K562 (cell line): ENCODE measurements around the gene HLA-DRB1. TPM values are rescaled to one million over a fixed set of nuclear protein-coding genes. Genes with fewer than 3 reads are reported as not detected.

ENCODE experiments used
- ATAC-seq: fragments of 200-7000 bp; cut with Tn5 transposase; 3 replicates; pipeline ENCODE4 v1.9.1; 2020; ENCODE audit warnings: moderate library complexity
- BruUV-seq: library from RNA; stranded (reverse); fragments of 400-500 nt; replicated peaks from 2 replicates; lab custom pipeline; 2021; lab: Mats Ljungman, UMichigan
- CTCF ChIA-PET: fragments of 300-600 bp; formaldehyde crosslinking; extraction: SDS; loops from one replicate; lab custom pipeline; 2021; ENCODE audit warnings: low intra/inter-chr PET ratio; lab: Yijun Ruan, JAX
- POLR2A ChIA-PET: fragments of 300-600, 350-650 bp; sonication (Branson Sonifier 250); formaldehyde crosslinking; extraction: SDS; loops from one replicate; lab custom pipeline; 2021; ENCODE audit warnings: antibody characterized with exemption, inconsistent platforms; lab: Yijun Ruan, JAX
- DNase-seq, 4 experiments: peaks; one replicate each; pipeline versions ENCODE4 v3.0.0 to v3.0.0-alpha.2; 2011 to 2018; ENCODE audit warnings: low spot score in 3 of 4, mixed read lengths in 3 of 4; ENCODE audit errors: extremely low read depth in 1 of 4
- FAIRE-seq: peaks from 2 replicates; lab custom pipeline; 2011; peaks lifted over from hg19 to GRCh38; lab: Jason Lieb, UNC
- H2AFZ ChIP-seq: 2 replicates; pipeline ENCODE4 v1.6.0; 2011; ENCODE audit warnings: low read depth, low read length, control low read depth, inconsistent platforms
- H3K27ac ChIP-seq: fragments of 200-600 bp; 3 replicates; pipeline ENCODE4 v1.8.0; 2011; ENCODE audit warnings: low read depth, mild to moderate bottlenecking, control low read depth, inconsistent platforms, low read length, moderate library complexity, mixed read lengths; ENCODE audit errors: extremely low read depth
- H3K27me3 ChIP-seq, 2 experiments: fragments of 300-600 bp in 1 of 2; 2 replicates in 1 of 2; 3 replicates in 1 of 2; pipeline versions ENCODE4 v1.6.0 to v1.8.0; 2011; ENCODE audit warnings: inconsistent platforms in 2 of 2, low read length in 2 of 2, mild to moderate bottlenecking in 1 of 2, mixed read lengths in 1 of 2, moderate library complexity in 1 of 2; ENCODE audit not compliant: control insufficient read depth in 2 of 2, insufficient read depth in 2 of 2
- H3K36me3 ChIP-seq: fragments of 300-600 bp; 3 replicates; pipeline ENCODE4 v1.8.0; 2011; ENCODE audit warnings: mild to moderate bottlenecking, low read length, inconsistent platforms; ENCODE audit not compliant: control insufficient read depth, insufficient read depth
- H3K4me1 ChIP-seq, 2 experiments: fragments of 200-600 bp in 1 of 2; replicated peaks in 1 of 2; 2 replicates in 1 of 2; 3 replicates in 1 of 2; pipeline versions ENCODE4 v1.5.1 to v1.8.0; 2011; ENCODE audit warnings: inconsistent platforms in 2 of 2, low read length in 2 of 2, mild to moderate bottlenecking in 1 of 2, mixed read lengths in 1 of 2, moderate library complexity in 1 of 2; ENCODE audit not compliant: control insufficient read depth in 2 of 2, insufficient read depth in 2 of 2
- H3K4me2 ChIP-seq: 2 replicates; pipeline ENCODE4 v1.6.1; 2011; ENCODE audit warnings: low read length, control low read depth, inconsistent platforms, mixed read lengths; ENCODE audit not compliant: insufficient read depth
- H3K4me3 ChIP-seq: fragments of 200-600 bp; sonication (generic), shearing (Covaris generic); 2 replicates; pipeline ENCODE4 v1.5.1; 2016; ENCODE audit warnings: control low read depth, inconsistent platforms
- H3K79me2 ChIP-seq: fragments of 200-600 bp; 3 replicates; pipeline ENCODE4 v1.8.0; 2011; ENCODE audit warnings: low read length, inconsistent platforms; ENCODE audit not compliant: control insufficient read depth, insufficient read depth
- H3K9ac ChIP-seq, 2 experiments: 2 replicates each; pipeline versions ENCODE4 v1.6.0 to v1.6.1; 2011; ENCODE audit warnings: low read depth in 2 of 2, low read length in 2 of 2, control low read depth in 1 of 2, inconsistent platforms in 1 of 2, mild to moderate bottlenecking in 1 of 2, mixed read lengths in 1 of 2; ENCODE audit not compliant: insufficient read depth in 1 of 2
- H3K9me1 ChIP-seq: one replicate; pipeline ENCODE4 v1.6.0; 2011; ENCODE audit warnings: inconsistent platforms, mild to moderate bottlenecking, low read length, moderate library complexity; ENCODE audit not compliant: control insufficient read depth, insufficient read depth
- H3K9me3 ChIP-seq: replicated peaks from 2 replicates; pipeline ENCODE4 v1.5.1; 2011; ENCODE audit warnings: low read depth, low read length, inconsistent platforms; ENCODE audit not compliant: control insufficient read depth, insufficient read depth
- H4K20me1 ChIP-seq: replicated peaks from 2 replicates; pipeline ENCODE4 v1.6.1; 2011; ENCODE audit warnings: low read length, inconsistent platforms, mixed read lengths; ENCODE audit not compliant: control insufficient read depth, insufficient read depth
- ARID1B ChIP-seq: fragments of 450-650 bp; IDR thresholded peaks from 2 replicates; pipeline ENCODE4 v1.6.1; 2016; ENCODE audit warnings: antibody characterized with exemption, mild to moderate bottlenecking, inconsistent platforms
- ATF7 ChIP-seq: fragments of 450-650 bp; IDR thresholded peaks from 2 replicates; pipeline ENCODE4 v1.7.1; 2014; ENCODE audit warnings: mild to moderate bottlenecking, moderate library complexity
- MCM3 ChIP-seq: fragments of 450-650 bp; IDR thresholded peaks from 2 replicates; pipeline ENCODE4 v1.6.1; 2016
- MTA1 ChIP-seq: fragments of 450-650 bp; IDR thresholded peaks from 2 replicates; pipeline ENCODE4 v1.6.1; 2017; ENCODE audit warnings: borderline replicate concordance
- NFRKB ChIP-seq: fragments of 450-650 bp; IDR thresholded peaks from 2 replicates; pipeline ENCODE4 v1.6.1; 2016; ENCODE audit warnings: low read depth
- OTX1 ChIP-seq: fragments of 450-650 bp; formaldehyde crosslinking; IDR thresholded peaks from 2 replicates; pipeline ENCODE4 v1.4.0; 2022; ENCODE audit warnings: mild to moderate bottlenecking
- RBFOX2 ChIP-seq: fragments of 200-400 bp; formaldehyde crosslinking; IDR thresholded peaks from 2 replicates; pipeline ENCODE4 v1.6.1; 2017; ENCODE audit warnings: low read depth, mild to moderate bottlenecking, low read length, moderate library complexity
- SAFB ChIP-seq: fragments of 200-400 bp; formaldehyde crosslinking; IDR thresholded peaks from 2 replicates; pipeline ENCODE4 v1.6.1; 2017; ENCODE audit warnings: low read depth, low read length, borderline replicate concordance
- SREBF2 ChIP-seq: sonication (generic); formaldehyde crosslinking; IDR thresholded peaks from 2 replicates; pipeline ENCODE4 v1.4.0; 2020; ENCODE audit warnings: mild to moderate bottlenecking, missing genetic modification reagents
- ZNF224 ChIP-seq: sonication (generic); formaldehyde crosslinking; IDR thresholded peaks from 2 replicates; pipeline ENCODE4 v1.8.0; 2022; ENCODE audit warnings: mild to moderate bottlenecking, missing genetic modification reagents
- ZNF76 ChIP-seq: fragments of 250-450 bp; sonication (Bioruptor Pico); IDR thresholded peaks from 2 replicates; pipeline ENCODE4 v1.4.0; 2020; ENCODE audit warnings: mild to moderate bottlenecking, moderate library complexity, borderline replicate concordance
- WGBS: fragments of 100-300 bp; shearing (Covaris generic); methylation state at CpG from one replicate; pipeline ENCODE4 v1.1.6; 2016; ENCODE audit warnings: low coverage, mixed read lengths; ENCODE audit not compliant: insufficient coverage; ENCODE audit errors: missing lambda C conversion rate; 5-methylcytosine and 5-hydroxymethylcytosine counted together
- in situ Hi-C: fragments of 300-500 bp; cut with MboI; formaldehyde crosslinking; loops from 4 replicates; pipeline ENCODE4 v1.15.0; 2018; ENCODE audit warnings: inconsistent platforms, mixed read lengths
- intact Hi-C: fragments of 100-400 bp; cut with micrococcal nuclease; formaldehyde crosslinking; loops from 2 replicates; pipeline ENCODE4 v1.14.2; 2022
- polyA plus RNA-seq, 8 experiments: library from polyadenylated mRNA; depleted of rRNA in 4 of 8; stranded (reverse) in 5 of 8; unstranded in 3 of 8; fragments of >200 nt; fragmentation: Nextera tagmentation in 2 of 8; fragmentation: Illumina TruSeq in 1 of 8; extraction: Ambion mirVana in 2 of 8; extraction: Trizol in 1 of 8; gene quantifications; 2 replicates each; pipeline versions ENCODE4 v1.2.1 to v1.2.3, GENCODE V29; 2011 to 2014; ENCODE audit warnings: inconsistent platforms in 1 of 8, missing spikeins in 1 of 8
- total RNA-seq, 7 experiments: library from RNA; depleted of rRNA in 6 of 7; stranded (reverse); fragments of >200 nt in 6 of 7; fragmentation: Illumina TruSeq in 2 of 7; extraction: Trizol in 2 of 7; gene quantifications; 2 replicates each; pipeline versions ENCODE4 v1.2.1 to v1.2.3, GENCODE V29; 2011 to 2021; ENCODE audit warnings: low replicate concordance in 1 of 7
- TF ChIP-seq, protein P1 (sequence below): fragments of 250-450 bp; sonication (Bioruptor Pico); IDR thresholded peaks from 2 replicates; pipeline ENCODE4 v1.8.0; 2022; ENCODE audit warnings: moderate library complexity, mild to moderate bottlenecking, inconsistent platforms
- TF ChIP-seq, protein P2 (sequence below): sonication (generic); formaldehyde crosslinking; IDR thresholded peaks from 2 replicates; pipeline ENCODE4 v1.8.1; 2022; ENCODE audit warnings: missing genetic modification reagents
- TF ChIP-seq, protein P3 (sequence below): sonication (generic); formaldehyde crosslinking; IDR thresholded peaks from 2 replicates; pipeline ENCODE4 v1.8.0; 2022; ENCODE audit warnings: missing genetic modification reagents, mild to moderate bottlenecking, borderline replicate concordance
- TF ChIP-seq, protein P4 (sequence below): sonication (generic); formaldehyde crosslinking; IDR thresholded peaks from 2 replicates; pipeline ENCODE4 v1.8.1; 2022; ENCODE audit warnings: missing genetic modification reagents
- TF ChIP-seq, protein P5 (sequence below): fragments of 450-650 bp; IDR thresholded peaks from 2 replicates; pipeline ENCODE4 v1.6.1; 2016
- TF ChIP-seq, protein P6 (sequence below): sonication (generic); formaldehyde crosslinking; IDR thresholded peaks from 2 replicates; pipeline ENCODE4 v1.8.1; 2023; ENCODE audit warnings: mild to moderate bottlenecking, missing genetic modification reagents

Gene HLA-DRB1
- total and polyA plus RNA-seq, 9 of the 15 experiments (the other 6 are each of a cell fraction or from before 2014, with no cell fraction given), result 0.06 to 0.78 (median 0.06) TPM; not detected in 6

DNA sequence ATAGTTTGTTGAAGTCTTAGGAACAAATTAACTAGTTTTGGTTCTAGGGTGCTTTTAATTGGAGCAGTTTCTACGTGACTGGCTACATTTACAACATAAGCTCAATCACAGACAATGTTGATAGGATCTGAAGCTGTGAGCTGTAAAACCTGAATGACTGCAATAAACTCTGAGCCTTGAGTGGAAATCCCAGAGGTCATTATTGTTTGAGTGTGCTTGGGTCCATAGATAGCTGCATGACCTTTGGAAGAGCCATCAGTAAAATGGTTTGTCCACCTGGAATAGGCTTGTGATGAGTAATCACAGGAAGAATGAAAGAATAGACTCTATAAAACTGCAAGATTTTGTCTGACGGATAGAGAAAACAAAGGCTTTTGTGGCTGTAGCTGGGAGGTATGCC, 26.7 kb downstream of the HLA-DRB1 start:
- BruUV-seq, result no TSS peak
- Histone ChIP-seq H3K79me2 (no peaks in the 10 kb centered on the region), H3K4me3 (no peak overlapping the region), H3K27ac (no peak overlapping the region), H3K4me1 (no peaks in the 10 kb centered on the region), H2AFZ (no peak overlapping the region), H3K4me2 (no peak overlapping the region), H3K9me1 (no peaks in the 10 kb centered on the region), H3K9ac (no peak overlapping the region), H3K27me3 (no peaks in the 10 kb centered on the region), H3K9me3 (no peaks in the 10 kb centered on the region), H3K36me3 (no peaks in the 10 kb centered on the region), H4K20me1 (no peaks in the 10 kb centered on the region)
- no peak for TF ChIP-seq MCM3
- no peak for TF ChIP-seq SREBF2
- TF ChIP-seq, protein P1, sequence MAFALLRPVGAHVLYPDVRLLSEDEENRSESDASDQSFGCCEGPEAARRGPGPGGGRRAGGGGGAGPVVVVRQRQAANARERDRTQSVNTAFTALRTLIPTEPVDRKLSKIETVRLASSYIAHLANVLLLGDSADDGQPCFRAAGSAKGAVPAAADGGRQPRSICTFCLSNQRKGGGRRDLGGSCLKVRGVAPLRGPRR (CRISPR knock-in tag), result no peak
- no peak for TF ChIP-seq NFRKB
- TF ChIP-seq, protein P2, sequence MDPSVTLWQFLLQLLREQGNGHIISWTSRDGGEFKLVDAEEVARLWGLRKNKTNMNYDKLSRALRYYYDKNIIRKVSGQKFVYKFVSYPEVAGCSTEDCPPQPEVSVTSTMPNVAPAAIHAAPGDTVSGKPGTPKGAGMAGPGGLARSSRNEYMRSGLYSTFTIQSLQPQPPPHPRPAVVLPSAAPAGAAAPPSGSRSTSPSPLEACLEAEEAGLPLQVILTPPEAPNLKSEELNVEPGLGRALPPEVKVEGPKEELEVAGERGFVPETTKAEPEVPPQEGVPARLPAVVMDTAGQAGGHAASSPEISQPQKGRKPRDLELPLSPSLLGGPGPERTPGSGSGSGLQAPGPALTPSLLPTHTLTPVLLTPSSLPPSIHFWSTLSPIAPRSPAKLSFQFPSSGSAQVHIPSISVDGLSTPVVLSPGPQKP (CRISPR knock-in tag), result no peak
- TF ChIP-seq, protein P3, sequence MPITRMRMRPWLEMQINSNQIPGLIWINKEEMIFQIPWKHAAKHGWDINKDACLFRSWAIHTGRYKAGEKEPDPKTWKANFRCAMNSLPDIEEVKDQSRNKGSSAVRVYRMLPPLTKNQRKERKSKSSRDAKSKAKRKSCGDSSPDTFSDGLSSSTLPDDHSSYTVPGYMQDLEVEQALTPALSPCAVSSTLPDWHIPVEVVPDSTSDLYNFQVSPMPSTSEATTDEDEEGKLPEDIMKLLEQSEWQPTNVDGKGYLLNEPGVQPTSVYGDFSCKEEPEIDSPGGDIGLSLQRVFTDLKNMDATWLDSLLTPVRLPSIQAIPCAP (CRISPR knock-in tag), result no peak
- no peak for TF ChIP-seq RBFOX2
- TF ChIP-seq, protein P4, sequence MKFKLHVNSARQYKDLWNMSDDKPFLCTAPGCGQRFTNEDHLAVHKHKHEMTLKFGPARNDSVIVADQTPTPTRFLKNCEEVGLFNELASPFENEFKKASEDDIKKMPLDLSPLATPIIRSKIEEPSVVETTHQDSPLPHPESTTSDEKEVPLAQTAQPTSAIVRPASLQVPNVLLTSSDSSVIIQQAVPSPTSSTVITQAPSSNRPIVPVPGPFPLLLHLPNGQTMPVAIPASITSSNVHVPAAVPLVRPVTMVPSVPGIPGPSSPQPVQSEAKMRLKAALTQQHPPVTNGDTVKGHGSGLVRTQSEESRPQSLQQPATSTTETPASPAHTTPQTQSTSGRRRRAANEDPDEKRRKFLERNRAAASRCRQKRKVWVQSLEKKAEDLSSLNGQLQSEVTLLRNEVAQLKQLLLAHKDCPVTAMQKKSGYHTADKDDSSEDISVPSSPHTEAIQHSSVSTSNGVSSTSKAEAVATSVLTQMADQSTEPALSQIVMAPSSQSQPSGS (CRISPR knock-in tag), result no peak
- no peak for TF ChIP-seq ARID1B
- no peak for TF ChIP-seq ATF7
- TF ChIP-seq ZNF224 (CRISPR knock-in tag), result no peak
- no peak for TF ChIP-seq OTX1 (CRISPR knock-in tag)
- TF ChIP-seq, protein P5, sequence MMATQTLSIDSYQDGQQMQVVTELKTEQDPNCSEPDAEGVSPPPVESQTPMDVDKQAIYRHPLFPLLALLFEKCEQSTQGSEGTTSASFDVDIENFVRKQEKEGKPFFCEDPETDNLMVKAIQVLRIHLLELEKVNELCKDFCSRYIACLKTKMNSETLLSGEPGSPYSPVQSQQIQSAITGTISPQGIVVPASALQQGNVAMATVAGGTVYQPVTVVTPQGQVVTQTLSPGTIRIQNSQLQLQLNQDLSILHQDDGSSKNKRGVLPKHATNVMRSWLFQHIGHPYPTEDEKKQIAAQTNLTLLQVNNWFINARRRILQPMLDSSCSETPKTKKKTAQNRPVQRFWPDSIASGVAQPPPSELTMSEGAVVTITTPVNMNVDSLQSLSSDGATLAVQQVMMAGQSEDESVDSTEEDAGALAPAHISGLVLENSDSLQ, result no peak
- TF ChIP-seq ZNF76 (CRISPR knock-in tag), result no peak
- no peak for TF ChIP-seq SAFB
- no peak for TF ChIP-seq MTA1
- TF ChIP-seq, protein P6, sequence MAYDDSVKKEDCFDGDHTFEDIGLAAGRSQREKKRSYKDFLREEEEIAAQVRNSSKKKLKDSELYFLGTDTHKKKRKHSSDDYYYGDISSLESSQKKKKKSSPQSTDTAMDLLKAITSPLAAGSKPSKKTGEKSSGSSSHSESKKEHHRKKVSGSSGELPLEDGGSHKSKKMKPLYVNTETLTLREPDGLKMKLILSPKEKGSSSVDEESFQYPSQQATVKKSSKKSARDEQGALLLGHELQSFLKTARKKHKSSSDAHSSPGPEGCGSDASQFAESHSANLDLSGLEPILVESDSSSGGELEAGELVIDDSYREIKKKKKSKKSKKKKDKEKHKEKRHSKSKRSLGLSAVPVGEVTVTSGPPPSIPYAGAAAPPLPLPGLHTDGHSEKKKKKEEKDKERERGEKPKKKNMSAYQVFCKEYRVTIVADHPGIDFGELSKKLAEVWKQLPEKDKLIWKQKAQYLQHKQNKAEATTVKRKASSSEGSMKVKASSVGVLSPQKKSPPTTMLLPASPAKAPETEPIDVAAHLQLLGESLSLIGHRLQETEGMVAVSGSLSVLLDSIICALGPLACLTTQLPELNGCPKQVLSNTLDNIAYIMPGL (CRISPR knock-in tag), result no peak
- WGBS, result no CpG with 5 or more reads among the region's 2 CpGs
- no peak for FAIRE-seq
- DNase-seq, result no peak
- intact Hi-C loops (no loop called here), in situ Hi-C loops (no loop called here)
- POLR2A ChIA-PET, result interaction anchor here (1.6 kb wide), 1 partner anchor 10 kb away, joined by 4 read pairs; no protein-coding TSS in a partner anchor
- no peak for ATAC-seq
- CTCF ChIA-PET, result no interaction called here
